NT2/D1 (cell line): ENCODE data around the gene FLOT2.

ENCODE experiments used
- DNase-seq: peaks from one replicate; pipeline ENCODE4 v3.0.0-alpha.2; 2011; ENCODE audit warnings: low read depth, low spot score
- H3K27me3 ChIP-seq: 2 replicates; pipeline ENCODE4 v1.6.0; 2011; ENCODE audit warnings: mild to moderate bottlenecking; ENCODE audit not compliant: insufficient read length, insufficient read depth
- H3K36me3 ChIP-seq: 2 replicates; pipeline ENCODE4 v1.6.1; 2011; ENCODE audit warnings: mild to moderate bottlenecking, low read length, mixed read lengths; ENCODE audit not compliant: insufficient read depth, insufficient read length
- H3K4me1 ChIP-seq: 2 replicates; pipeline ENCODE4 v1.5.1; 2011; ENCODE audit not compliant: insufficient read depth, insufficient read length
- H3K4me3 ChIP-seq: 2 replicates; pipeline ENCODE4 v1.5.1; 2011; ENCODE audit warnings: low read depth; ENCODE audit not compliant: insufficient read length
- H3K9ac ChIP-seq: 2 replicates; pipeline ENCODE4 v1.6.0; 2011; ENCODE audit warnings: low read depth; ENCODE audit not compliant: insufficient read length
- H3K9me3 ChIP-seq: 2 replicates; pipeline ENCODE4 v1.5.1; 2011; ENCODE audit warnings: mild to moderate bottlenecking, low read length; ENCODE audit not compliant: insufficient read depth
- SUZ12 ChIP-seq: IDR thresholded peaks from 2 replicates; pipeline ENCODE4 v1.6.1; 2011; ENCODE audit not compliant: insufficient read length, insufficient read depth; ENCODE audit errors: extremely low read depth
- YY1 ChIP-seq: IDR thresholded peaks from 2 replicates; pipeline ENCODE4 v1.6.1; 2011; ENCODE audit not compliant: insufficient read length, insufficient read depth
- ZNF274 ChIP-seq: IDR thresholded peaks from 2 replicates; pipeline ENCODE4 v1.6.1; 2011; ENCODE audit warnings: mild to moderate bottlenecking, low read depth, low read length

Gene FLOT2

DNA sequence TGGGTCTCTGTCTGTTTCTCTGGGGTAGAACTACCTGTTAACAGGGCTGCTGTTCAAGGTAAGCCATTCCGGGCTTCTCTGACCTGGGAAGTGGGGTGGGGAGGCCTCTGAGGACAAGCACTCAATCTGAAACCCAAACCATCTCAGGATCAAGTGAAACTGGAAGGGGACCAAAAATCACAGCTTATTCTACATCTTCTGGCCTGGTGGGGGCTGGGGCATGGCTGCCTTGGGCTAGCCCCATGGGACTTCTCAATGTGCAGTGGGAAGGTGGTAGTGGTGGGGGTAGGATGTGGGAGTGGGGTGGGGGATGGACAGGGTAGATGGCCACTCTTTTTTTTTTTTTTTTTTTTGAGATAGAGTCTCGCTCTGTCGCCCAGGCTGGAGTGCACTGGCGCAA is 5.5 kb downstream of the FLOT2 start:
- DNase-seq, result no peak
- H3K4me1 ChIP-seq, result no peaks in the 10 kb centered on the region
- TF ChIP-seq ZNF274 (no peak), YY1 (no peak), SUZ12 (no peak)
- H3K27me3 ChIP-seq, result no peaks in the 10 kb centered on the region
- no peak overlapping the region for H3K4me3 ChIP-seq
- no peaks in the 10 kb centered on the region for H3K9me3 ChIP-seq
- H3K9ac ChIP-seq, result no peak overlapping the region
- H3K36me3 ChIP-seq, result peaks cover 11% of the 10 kb centered on the region

DNA sequence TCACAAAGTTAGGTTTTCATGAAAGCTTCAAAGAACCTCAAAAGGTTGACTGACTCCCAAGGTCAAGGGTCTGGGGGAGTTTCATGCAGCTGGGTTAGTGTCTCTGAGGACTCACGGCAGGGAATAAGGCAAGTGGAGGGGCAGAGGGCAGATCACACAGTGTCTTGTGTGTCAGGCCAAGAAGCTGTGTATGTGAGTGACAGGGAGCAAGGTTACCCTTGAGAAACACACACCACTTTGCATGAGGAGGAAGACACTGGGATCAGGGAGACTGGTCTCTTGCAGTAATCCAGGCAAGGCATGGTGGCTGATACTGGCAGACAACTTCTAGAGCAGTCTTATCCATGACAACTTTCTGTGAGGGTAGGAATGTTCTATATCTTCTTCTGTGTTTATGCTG is 6.3 kb downstream of the FLOT2 start:
- no peaks in the 10 kb centered on the region for H3K9me3 ChIP-seq
- H3K36me3 ChIP-seq, result peaks cover 11% of the 10 kb centered on the region
- no peak for TF ChIP-seq YY1
- TF ChIP-seq ZNF274, result no peak
- no peak for TF ChIP-seq SUZ12
- H3K27me3 ChIP-seq, result no peaks in the 10 kb centered on the region
- no peak for DNase-seq
- H3K9ac ChIP-seq, result no peak overlapping the region
- peaks cover 5% of the 10 kb centered on the region for H3K4me1 ChIP-seq
- no peak overlapping the region for H3K4me3 ChIP-seq

DNA sequence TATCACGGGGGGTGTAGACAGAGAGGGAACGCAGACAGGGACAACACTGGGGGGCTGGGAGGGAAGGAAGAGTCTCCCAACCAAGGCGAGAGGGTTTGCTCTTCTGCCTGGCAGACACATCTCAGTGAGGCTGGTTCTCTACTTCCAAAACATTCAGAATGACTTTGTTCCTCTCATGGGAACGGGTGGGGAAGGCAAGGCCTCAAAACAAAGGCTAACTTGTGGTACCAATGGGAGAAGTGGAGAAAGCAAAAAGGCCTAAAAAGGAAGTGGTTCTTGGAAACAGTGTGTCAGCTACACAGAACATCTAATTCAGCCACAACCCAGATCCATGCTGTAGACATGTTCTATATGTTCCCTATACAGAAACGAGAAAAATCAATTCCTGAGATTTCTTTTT is 7.5 kb downstream of the FLOT2 start:
- DNase-seq, result no peak
- no peak overlapping the region for H3K4me3 ChIP-seq
- peaks cover 13% of the 10 kb centered on the region for H3K36me3 ChIP-seq
- TF ChIP-seq ZNF274 (no peak), SUZ12 (no peak), YY1 (no peak)
- no peaks in the 10 kb centered on the region for H3K27me3 ChIP-seq
- H3K9ac ChIP-seq, result no peak overlapping the region
- H3K4me1 ChIP-seq, result peaks cover 5% of the 10 kb centered on the region
- no peaks in the 10 kb centered on the region for H3K9me3 ChIP-seq

GRCh38 chr17:28888832-28889231 is 8.7 kb downstream of the FLOT2 start:
- H3K27me3 ChIP-seq, result no peaks in the 10 kb centered on the region
- DNase-seq, result no peak
- H3K9me3 ChIP-seq, result no peaks in the 10 kb centered on the region
- H3K36me3 ChIP-seq, result peaks cover 23% of the 10 kb centered on the region
- H3K9ac ChIP-seq, result no peak overlapping the region
- peaks cover 8% of the 10 kb centered on the region for H3K4me1 ChIP-seq
- H3K4me3 ChIP-seq, result no peak overlapping the region
- TF ChIP-seq YY1 (no peak), SUZ12 (no peak), ZNF274 (no peak)

GRCh38 chr17:28887871-28888471 is 9.6 kb downstream of the FLOT2 start:
- DNase-seq, result no peak
- H3K9ac ChIP-seq, result no peak overlapping the region
- peaks cover 9% of the 10 kb centered on the region for H3K4me1 ChIP-seq
- H3K4me3 ChIP-seq, result no peak overlapping the region
- TF ChIP-seq ZNF274 (no peak), YY1 (no peak), SUZ12 (no peak)
- H3K27me3 ChIP-seq, result no peaks in the 10 kb centered on the region
- peaks cover 25% of the 10 kb centered on the region for H3K36me3 ChIP-seq
- no peaks in the 10 kb centered on the region for H3K9me3 ChIP-seq

GRCh38 chr17:28885951-28886350 is 11.6 kb downstream of the FLOT2 start:
- no peak for DNase-seq
- Histone ChIP-seq H3K9ac (no peak overlapping the region), H3K4me3 (no peak overlapping the region), H3K27me3 (no peaks in the 10 kb centered on the region), H3K4me1 (peaks cover 9% of the 10 kb centered on the region), H3K9me3 (no peaks in the 10 kb centered on the region), H3K36me3 (peaks cover 35% of the 10 kb centered on the region)
- TF ChIP-seq YY1 (no peak), SUZ12 (no peak), ZNF274 (no peak)

DNA sequence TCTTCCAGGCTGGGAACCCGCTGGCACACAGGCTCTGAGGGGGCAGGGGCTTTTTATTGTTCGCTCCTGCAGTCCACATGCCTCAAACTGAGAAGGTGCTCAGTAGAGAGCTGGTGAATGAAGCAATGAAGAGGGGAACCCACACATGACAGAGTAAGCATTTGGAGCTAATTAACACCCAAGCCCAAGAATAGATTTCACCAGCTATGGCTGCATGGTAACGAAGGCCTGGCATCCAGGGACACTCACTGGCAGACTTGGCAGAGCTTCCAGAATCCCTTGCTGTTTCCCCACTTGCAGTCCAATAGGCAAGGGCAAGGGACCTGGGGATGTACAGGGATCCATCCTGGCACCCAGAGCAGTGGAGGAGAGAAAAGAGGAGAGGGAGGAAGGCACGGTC is 12.2 kb downstream of the FLOT2 start:
- DNase-seq, result no peak
- Histone ChIP-seq H3K4me1 (peaks cover 9% of the 10 kb centered on the region), H3K9ac (no peak overlapping the region), H3K9me3 (no peaks in the 10 kb centered on the region), H3K4me3 (no peak overlapping the region), H3K36me3 (peaks cover 41% of the 10 kb centered on the region), H3K27me3 (no peaks in the 10 kb centered on the region)
- no peak for TF ChIP-seq SUZ12
- TF ChIP-seq ZNF274, result no peak
- no peak for TF ChIP-seq YY1
